Stimulated activated CD8-positive, alpha-beta memory T cell treated with anti-CD3 and anti-CD28 coated beads, Interleukin-7, amount 100 ng/mL, for 48 hours (primary cell): ENCODE data around the gene OR52D1.

ENCODE experiments used
- DNase-seq, 2 donors: peaks; one replicate each; pipeline ENCODE4 v3.0.0-alpha.2; 2020; ENCODE audit warnings: low read depth in 1 of 2; ENCODE audit errors: extremely low read depth in 1 of 2

OR52D1 gene

DNA sequence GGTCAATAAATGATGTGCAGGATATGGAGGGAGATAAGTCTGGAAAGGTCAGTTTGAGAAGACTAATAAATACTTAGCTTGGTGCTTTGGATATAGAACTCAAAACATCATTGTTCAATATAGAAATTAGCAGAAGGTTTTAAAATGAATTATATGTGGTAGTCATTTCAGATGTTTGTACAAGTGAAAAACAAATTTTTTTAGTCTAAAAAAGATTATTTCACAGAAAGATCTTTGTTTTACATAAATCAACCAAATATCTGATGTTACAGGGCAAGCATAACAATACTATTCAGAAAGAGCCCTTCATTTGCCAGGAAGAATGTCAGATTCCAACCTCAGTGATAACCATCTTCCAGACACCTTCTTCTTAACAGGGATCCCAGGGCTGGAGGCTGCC lies at the start of gene OR52D1:
OR52D1 (plus strand) TSS at position 301 of the 400 bp plus-strand sequence; CDS start at position 323, 22 bp downstream.
- DNase-seq = no peak

- DNase-seq = no peak
Observed at GRCh38 chr11:5441414-5441813, 47.1 kb upstream of the OR52D1 start, which contains the start of gene OR51I1. TSS of gene OR51I1 (minus strand) at chr11:5441514. CDS start at chr11:5441514, 0 bp downstream.

DNA sequence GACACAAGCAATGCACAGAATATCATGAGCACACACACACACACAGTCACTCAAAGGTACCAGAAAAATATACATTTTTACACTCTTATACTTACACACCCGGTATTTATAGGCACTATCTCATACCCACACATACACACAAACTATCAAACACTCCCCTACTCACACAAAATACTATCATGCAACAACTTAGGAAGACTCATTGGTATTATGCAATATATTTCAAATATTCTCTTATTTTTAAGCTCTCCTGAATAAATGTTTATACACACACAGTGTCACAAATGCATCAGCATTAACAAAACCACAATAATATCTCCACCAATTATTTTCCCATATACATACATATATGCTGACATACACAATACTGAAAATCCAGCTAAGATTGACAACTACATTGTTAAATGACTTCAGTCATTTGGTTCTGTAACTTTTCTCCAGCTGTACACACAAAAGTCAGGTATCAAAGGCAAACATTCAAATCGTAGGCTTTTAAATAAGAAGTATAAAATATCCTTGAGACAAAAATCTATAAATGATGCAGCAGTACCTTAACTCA lies 44.6 kb upstream of the OR52D1 start:
- no peak for DNase-seq

DNA sequence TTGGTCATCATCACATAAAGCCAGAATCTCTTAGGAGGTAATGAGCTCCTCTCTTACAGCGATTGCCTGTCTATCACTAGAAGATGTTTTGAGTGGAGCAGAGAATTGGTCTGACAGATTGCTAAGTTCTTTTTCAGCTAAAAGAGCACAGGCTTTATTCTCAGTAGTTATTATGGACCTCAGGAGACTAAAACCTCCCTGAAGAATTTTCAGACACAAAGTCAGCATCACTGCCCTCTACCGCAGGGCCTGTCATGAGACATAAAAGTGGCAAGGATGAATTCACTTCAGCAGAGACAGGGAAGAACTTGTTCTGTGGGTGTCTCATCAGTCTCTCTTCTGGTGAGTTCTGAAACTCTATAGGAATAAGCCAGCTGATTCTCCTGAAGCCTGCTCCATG lies 39.5 kb upstream of the OR52D1 start, which contains the start of gene OR51I2:
OR51I2 (plus strand) TSS at position 301 of the 400 bp plus-strand sequence. CDS start 4,166 bp downstream, outside the sequence.
- DNase-seq = no peak

- DNase-seq = no peak
Observed at GRCh38 chr11:5449432-5449831, 39.1 kb upstream of the OR52D1 start.

- DNase-seq = no peak
Observed at GRCh38 chr11:5460983-5461621, 27.4 kb upstream of the OR52D1 start.

- no peak for DNase-seq
Observed at GRCh38 chr11:5467527-5467926, 21.0 kb upstream of the OR52D1 start.

GRCh38 chr11:5473921-5474320 lies 14.6 kb upstream of the OR52D1 start:
- DNase-seq = no peak

GRCh38 chr11:5476186-5476819 lies 12.2 kb upstream of the OR52D1 start:
- DNase-seq = no peak

- DNase-seq = no peak
Observed at GRCh38 chr11:5486003-5486402, 2.5 kb upstream of the OR52D1 start.

GRCh38 chr11:5486421-5486820 lies 2.1 kb upstream of the OR52D1 start:
- DNase-seq = no peak

DNA sequence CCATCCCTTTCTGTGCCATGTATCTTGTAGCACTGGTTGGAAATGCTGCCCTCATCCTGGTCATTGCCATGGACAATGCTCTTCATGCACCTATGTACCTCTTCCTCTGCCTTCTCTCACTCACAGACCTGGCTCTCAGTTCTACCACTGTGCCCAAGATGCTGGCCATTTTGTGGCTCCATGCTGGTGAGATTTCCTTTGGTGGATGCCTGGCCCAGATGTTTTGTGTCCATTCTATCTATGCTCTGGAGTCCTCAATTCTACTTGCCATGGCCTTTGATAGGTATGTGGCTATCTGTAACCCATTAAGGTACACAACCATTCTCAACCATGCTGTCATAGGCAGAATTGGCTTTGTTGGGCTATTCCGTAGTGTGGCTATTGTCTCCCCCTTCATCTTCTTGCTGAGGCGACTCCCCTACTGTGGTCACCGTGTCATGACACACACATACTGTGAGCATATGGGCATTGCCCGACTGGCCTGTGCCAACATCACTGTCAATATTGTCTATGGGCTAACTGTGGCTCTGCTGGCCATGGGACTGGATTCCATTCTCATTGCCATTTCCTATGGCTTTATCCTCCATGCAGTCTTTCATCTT lies 414 bp downstream of the OR52D1 start:
- DNase-seq = no peak

DNA sequence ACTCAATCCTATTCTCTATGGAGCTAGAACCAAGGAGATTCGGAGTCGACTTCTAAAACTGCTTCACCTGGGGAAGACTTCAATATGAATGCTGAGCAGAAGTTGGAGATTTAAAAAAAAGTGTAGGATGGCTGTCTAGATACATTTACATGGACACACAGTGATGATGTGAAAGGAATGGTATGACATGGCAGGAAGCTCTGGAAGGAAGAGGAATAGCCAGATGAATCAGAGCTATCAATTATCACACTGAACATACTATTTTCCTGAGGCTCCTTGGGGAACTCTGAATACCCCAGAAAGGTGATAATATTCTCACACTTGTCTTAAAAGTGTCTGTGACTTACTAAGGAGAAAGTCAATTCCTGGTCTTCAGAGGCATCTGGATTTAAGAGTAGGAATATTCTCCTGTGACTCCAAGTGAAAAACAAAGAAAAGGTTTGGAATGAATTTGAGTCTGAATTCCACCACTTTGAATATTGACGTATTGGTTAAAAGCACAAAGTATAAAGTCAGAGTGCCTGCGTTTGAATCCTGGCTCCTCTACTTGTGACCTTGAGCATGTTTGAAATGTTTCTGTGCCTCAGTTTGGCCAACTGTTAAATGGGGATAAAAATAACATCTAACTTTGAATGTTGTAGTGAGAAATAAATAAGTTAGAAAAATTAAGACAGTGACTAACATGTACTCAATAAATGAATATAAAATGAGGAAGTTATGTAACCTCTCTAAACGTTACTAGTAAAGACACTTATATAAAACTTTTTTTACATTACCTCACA lies 1.3 kb downstream of the OR52D1 start:
- DNase-seq = no peak

DNA sequence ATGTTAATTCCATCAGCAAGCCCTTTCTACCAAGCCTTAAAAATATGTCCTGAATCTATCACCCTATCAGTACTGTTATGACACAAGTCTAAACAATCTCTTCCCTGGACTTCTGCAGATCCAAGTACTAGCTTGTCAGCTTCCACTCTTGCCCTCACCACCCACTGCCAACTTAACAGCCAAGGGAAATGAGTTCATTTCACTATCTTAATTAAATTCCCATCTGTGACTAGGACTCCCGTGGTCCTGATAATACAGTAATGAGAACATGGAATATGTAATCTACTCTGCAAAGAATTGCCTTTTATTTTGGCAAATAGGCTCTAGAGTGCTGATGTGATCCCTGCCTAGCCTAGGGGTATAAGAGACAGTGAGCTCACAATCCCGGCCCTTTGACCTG lies 11.2 kb downstream of the OR52D1 start:
- DNase-seq = no peak

- DNase-seq = no peak
Observed at GRCh38 chr11:5500393-5500801, 11.9 kb downstream of the OR52D1 start.

- no peak for DNase-seq
Observed at GRCh38 chr11:5504403-5504921, 16.0 kb downstream of the OR52D1 start.

- no peak for DNase-seq
Observed at GRCh38 chr11:5505363-5506048, 17.0 kb downstream of the OR52D1 start.

GRCh38 chr11:5507177-5507932 lies 18.9 kb downstream of the OR52D1 start:
- no peak for DNase-seq

DNA sequence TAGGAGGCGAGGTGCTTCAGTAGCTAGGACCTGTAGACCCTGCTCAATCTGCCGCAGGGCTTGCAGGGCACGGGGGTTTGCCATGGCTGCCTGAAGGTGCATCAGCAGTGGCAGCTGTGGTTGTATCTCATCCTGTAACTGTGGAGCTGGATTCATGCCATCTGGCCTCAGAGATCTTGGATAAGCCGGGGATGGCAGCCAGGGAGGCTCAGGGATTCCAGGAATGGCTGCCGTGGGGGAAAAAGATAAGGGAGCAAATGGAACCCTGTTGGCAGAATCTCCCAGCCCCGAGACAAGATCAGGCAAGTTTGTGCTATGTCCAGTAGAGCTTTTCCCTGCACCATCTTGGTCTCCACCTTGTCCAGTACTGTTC lies 19.4 kb downstream of the OR52D1 start:
- no peak for DNase-seq
